ENCODE measurements around the gene ZC3H8.
"Not testable (repeated sequence)": the region's sequence is repeated elsewhere in the genome, so short reads cannot be mapped to it uniquely, and the experiment has no call there.

Gene ZC3H8

DNA sequence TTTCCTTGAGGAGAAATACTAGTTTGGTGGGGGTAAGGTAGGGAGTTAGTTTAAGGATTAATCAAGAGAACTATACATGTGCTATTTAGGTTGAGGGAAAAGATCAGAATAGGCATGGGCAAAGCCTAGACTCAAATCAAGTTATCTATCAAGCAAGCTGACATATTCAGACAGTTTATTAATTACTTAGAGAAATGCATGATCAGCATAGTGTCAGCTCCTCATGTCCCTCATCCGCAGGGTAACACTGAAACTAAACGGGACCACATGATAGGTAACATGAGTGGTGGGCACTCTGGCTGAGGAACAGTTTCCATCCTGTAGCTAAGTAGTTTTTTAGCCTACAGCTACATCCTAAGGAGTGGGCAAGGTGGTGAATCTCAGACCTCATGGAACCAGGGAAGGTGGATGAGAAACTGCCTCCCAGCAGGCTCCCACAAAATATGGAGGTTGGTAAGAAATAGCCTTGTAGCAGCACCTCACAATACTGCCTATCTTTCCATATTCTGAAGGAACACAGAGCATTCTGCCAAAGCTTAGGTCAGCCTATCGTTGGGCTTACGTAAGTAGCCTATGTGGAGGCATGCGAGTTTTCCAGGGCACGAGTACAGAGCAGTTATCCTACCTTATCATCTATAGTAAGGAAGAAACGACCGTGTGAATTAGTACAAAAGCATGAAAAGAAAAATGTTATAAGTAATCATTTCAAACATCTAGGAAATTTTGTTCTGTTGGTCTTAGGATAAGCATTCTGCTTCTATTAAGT, 39.0 kb upstream of the ZC3H8 start:
- CTCF ChIA-PET = interaction anchor here (1.0 kb wide), 1 partner anchor 8 kb away, joined by 3 read pairs; no protein-coding TSS in a partner anchor
- POLR2A ChIA-PET = no interaction called here
- DNase-seq (ENCODE audit: extremely low spot score) = no peak
- TF ChIP-seq, protein P1, sequence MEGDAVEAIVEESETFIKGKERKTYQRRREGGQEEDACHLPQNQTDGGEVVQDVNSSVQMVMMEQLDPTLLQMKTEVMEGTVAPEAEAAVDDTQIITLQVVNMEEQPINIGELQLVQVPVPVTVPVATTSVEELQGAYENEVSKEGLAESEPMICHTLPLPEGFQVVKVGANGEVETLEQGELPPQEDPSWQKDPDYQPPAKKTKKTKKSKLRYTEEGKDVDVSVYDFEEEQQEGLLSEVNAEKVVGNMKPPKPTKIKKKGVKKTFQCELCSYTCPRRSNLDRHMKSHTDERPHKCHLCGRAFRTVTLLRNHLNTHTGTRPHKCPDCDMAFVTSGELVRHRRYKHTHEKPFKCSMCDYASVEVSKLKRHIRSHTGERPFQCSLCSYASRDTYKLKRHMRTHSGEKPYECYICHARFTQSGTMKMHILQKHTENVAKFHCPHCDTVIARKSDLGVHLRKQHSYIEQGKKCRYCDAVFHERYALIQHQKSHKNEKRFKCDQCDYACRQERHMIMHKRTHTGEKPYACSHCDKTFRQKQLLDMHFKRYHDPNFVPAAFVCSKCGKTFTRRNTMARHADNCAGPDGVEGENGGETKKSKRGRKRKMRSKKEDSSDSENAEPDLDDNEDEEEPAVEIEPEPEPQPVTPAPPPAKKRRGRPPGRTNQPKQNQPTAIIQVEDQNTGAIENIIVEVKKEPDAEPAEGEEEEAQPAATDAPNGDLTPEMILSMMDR (IDR thresholded peaks at IDR 0.05; ENCODE audit: control extremely low read depth, extremely low read depth, low read depth, missing control alignments) = no peak

DNA sequence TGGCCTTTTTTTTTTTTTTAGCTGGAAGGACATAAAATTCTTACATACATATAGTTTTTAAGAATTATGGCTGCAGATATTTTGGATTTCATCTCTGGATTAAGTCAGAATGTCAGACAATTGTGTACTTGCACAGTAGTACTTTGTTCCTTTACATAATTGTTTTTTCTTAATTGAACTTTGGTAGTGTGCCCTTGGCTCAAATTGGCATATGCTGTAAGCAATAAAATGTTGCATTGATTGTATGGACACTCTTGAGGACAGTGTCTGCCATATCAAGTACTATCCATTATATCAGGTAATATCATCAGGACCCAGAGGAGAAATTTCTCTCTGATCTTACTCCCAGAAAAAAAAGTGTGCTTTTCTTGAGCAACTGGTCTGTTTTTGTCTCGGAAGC, 35.8 kb upstream of the ZC3H8 start:
- no peak for DNase-seq (ENCODE audit: extremely low spot score)
- TF ChIP-seq, protein P1 (IDR thresholded peaks at IDR 0.05; ENCODE audit: control extremely low read depth, extremely low read depth, low read depth, missing control alignments) = no peak
- CTCF ChIA-PET = no interaction called here
- POLR2A ChIA-PET = no interaction called here

- no peak for DNase-seq (ENCODE audit: extremely low spot score)
- TF ChIP-seq, protein P1 (IDR thresholded peaks at IDR 0.05; ENCODE audit: control extremely low read depth, extremely low read depth, low read depth, missing control alignments) = no peak
- ChIA-PET CTCF (no interaction called here), POLR2A (no interaction called here)
Measured at GRCh38 chr2:112290088-112290487, 35.2 kb upstream of the ZC3H8 start.

GRCh38 chr2:112283535-112283934, 28.7 kb upstream of the ZC3H8 start:
- DNase-seq (ENCODE audit: extremely low spot score); POLR2A ChIA-PET; CTCF ChIA-PET: not testable (repeated sequence)

GRCh38 chr2:112282066-112282465, 27.2 kb upstream of the ZC3H8 start:
- CTCF ChIA-PET, POLR2A ChIA-PET: not testable (repeated sequence)

GRCh38 chr2:112277596-112278220, 22.9 kb upstream of the ZC3H8 start:
- TF ChIP-seq, protein P1 (IDR thresholded peaks at IDR 0.05; ENCODE audit: control extremely low read depth, extremely low read depth, low read depth, missing control alignments) = no peak
- ChIA-PET POLR2A (no interaction called here), CTCF (interaction anchor here (1.5 to 1.7 kb wide), 2 partner anchors 17 to 19 kb away, joined by 4 to 7 read pairs; no protein-coding TSS in a partner anchor)
- DNase-seq (ENCODE audit: extremely low spot score) = no peak

More at GRCh38 chr2:112282066-112282465, 27.2 kb upstream of the ZC3H8 start:
- DNase-seq (ENCODE audit: extremely low spot score) = not testable (repeated sequence)

GRCh38 chr2:112276954-112277353, 22.1 kb upstream of the ZC3H8 start:
- DNase-seq (ENCODE audit: extremely low spot score) = no peak
- ChIA-PET POLR2A (no interaction called here), CTCF (interaction anchor here (1.7 kb wide), 1 partner anchor 18 kb away, joined by 7 read pairs; no protein-coding TSS in a partner anchor)
- TF ChIP-seq, protein P1 (IDR thresholded peaks at IDR 0.05; ENCODE audit: control extremely low read depth, extremely low read depth, low read depth, missing control alignments) = no peak

All from GM10248 (cell line).